ENCODE results near the gene TNFAIP8L3. TPM values are rescaled to one million over a fixed set of nuclear protein-coding genes. Genes with fewer than 3 reads are reported as not detected.
A peak's percentile ranks its signal among the peaks of the same experiment; 100 is the strongest.

The TNFAIP8L3 gene
- polyA plus RNA-seq, 3 donors from 2014 or later, result not detected

DNA sequence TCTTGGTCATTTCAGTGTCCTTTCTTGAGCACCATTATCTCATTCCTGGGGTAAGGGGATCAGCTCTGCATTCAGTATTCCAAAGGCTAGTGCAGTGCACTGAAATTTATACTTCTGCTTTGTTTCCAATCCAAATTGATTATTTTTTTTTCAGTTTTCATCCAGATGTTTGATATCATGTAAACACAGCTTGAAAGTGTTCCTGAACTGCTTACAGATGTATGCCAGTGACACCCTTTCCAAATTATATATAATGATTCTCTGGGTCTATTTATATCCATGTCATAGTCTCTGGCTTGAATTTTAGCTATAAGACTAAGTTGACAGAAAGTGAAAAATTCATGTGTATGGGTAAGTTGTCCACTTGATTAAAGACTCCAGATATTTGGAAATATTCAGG lies 11.8 kb upstream of the TNFAIP8L3 start:
- Mint-ChIP-seq H3K36me3 (no peaks in the 10 kb centered on the region), H3K9me3 (peaks cover 0 to 2% (median 0%) of the 10 kb centered on the region in 6 donors), H3K27me3 (ENCODE audit: low read depth in 3 of 3) (peaks cover 5 to 15% (median 8%) of the 10 kb centered on the region in 3 donors), H3K27ac (no peak overlapping the region), H3K4me3 (no peak overlapping the region), H3K4me1 (no peaks in the 10 kb centered on the region)
- DNase-seq, result no peak

DNA sequence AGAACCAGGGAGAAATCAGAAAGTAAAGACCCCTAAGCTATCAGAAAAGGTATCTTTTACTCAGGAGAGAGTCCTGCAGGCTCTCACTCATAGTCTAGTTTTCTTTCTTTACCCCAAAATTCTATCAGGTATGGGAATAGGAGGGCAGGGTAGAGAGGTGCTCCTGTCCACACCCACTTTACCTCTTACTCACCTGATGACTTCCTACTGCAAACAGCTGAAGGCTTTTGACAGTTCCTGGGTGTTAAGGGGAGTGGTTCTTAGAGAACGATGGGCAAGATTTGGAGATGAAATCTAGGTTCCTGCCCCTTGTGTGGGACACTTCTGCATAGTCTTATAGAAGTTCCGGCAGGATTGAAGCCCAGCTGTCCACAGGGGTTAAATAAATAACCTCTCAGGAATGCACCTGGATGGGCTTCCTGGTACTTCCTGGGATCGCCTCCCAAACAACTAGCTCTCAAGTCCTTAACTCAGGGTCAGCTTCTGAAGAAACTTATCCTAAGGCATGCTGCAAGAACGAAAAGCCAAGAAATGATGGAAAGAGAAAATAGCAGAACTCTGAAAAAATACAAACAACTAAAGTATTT lies 10.8 kb upstream of the TNFAIP8L3 start:
- H3K27ac Mint-ChIP-seq, result no peak overlapping the region
- peaks cover 5 to 16% (median 5%) of the 10 kb centered on the region in 3 donors for H3K27me3 Mint-ChIP-seq (ENCODE audit: low read depth in 3 of 3)
- peaks cover 0 to 2% (median 0%) of the 10 kb centered on the region in 6 donors for H3K9me3 Mint-ChIP-seq

DNA sequence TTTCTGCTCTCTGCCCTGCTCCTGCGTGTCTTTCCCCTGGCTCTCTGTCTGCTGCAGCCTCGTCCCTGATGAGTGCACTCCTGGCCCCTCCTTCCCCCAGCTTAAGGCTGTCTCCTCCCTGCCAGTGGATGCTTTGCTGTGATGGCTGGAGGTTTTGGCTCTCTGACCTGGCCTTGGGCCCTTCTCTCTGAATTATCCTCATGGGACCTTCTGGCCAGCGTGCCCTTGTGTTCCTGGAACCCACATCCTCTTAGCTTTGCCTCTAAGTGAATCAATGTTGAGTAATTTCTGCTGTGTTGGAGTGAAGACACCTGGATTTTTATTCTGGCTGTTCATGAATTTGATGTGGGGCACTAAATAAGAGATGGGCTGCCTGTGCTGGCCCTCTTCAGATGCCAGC lies 9.8 kb upstream of the TNFAIP8L3 start:
- no peaks in the 10 kb centered on the region for H3K4me1 Mint-ChIP-seq
- no peak overlapping the region for H3K27ac Mint-ChIP-seq
- peaks cover 4 to 17% (median 5%) of the 10 kb centered on the region in 3 donors for H3K27me3 Mint-ChIP-seq (ENCODE audit: low read depth in 3 of 3)
- no peak overlapping the region for H3K4me3 Mint-ChIP-seq
- H3K36me3 Mint-ChIP-seq, result no peaks in the 10 kb centered on the region
- no peak for DNase-seq
- H3K9me3 Mint-ChIP-seq, result peaks cover 0 to 2% (median 0%) of the 10 kb centered on the region in 6 donors

More for the DNA sequence above, 10.8 kb upstream of the TNFAIP8L3 start:
- Mint-ChIP-seq H3K4me3 (no peak overlapping the region), H3K36me3 (no peaks in the 10 kb centered on the region), H3K4me1 (no peaks in the 10 kb centered on the region)
- DNase-seq, result no peak

DNA sequence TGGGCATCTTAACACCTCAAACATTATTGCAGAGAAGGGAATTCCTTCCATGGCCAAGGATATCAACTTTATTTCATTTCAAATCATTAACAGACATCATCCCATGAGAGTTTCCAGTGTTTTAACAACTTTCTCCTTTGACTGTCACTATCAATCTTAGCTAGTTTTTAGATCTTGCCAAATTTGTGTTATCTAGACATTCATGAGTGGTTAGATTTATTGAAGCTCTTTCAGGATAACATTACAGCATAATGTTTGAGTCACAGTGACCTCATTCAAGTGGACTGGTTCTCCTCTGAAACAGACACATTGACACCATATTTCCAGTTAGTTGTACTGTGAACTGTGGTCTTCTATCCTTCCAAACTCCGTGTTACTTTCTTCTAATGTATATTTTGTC lies 8.6 kb upstream of the TNFAIP8L3 start:
- H3K9me3 Mint-ChIP-seq, result peaks cover 0 to 2% (median 0%) of the 10 kb centered on the region in 6 donors
- no peak overlapping the region for H3K4me3 Mint-ChIP-seq
- no peaks in the 10 kb centered on the region for H3K4me1 Mint-ChIP-seq
- peaks cover 4 to 17% (median 5%) of the 10 kb centered on the region in 3 donors for H3K27me3 Mint-ChIP-seq (ENCODE audit: low read depth in 3 of 3)
- H3K36me3 Mint-ChIP-seq, result no peaks in the 10 kb centered on the region
- H3K27ac Mint-ChIP-seq, result no peak overlapping the region
- DNase-seq, result no peak

DNA sequence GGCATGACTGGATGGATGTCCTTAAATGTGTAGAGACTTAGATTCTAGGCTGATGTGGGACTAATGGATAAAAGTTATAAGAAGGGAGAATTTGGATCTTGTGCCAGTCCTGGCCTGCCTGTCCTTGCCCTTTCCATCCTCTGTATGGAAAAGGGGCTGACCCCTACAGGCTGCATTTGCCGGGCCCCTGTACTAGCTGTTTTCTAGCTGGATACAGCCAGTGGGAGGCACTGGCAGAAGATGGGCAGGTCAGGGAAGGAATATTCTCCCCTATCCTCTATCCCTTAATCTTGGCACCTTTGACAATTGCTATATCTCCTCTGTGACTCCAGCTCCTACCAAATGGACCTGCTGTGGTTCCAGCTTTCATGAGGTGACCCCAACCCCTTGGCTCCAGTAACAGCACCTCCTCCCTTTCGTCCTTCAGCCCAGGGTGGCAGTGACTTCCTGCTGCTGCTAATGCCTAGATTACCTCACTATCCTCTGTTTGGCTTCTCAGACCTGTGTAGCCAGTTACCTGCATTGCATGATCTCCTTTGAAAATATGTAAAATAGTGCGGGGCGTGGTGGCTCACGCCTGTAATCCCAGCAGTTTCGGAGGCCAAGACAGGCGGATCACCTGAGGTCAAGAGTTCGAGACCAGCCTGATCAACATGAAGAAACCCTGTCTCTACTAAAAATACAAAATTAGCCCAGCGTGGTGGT lies 6.2 kb upstream of the TNFAIP8L3 start:
- Mint-ChIP-seq H3K4me3 (no peak overlapping the region), H3K4me1 (no peaks in the 10 kb centered on the region), H3K36me3 (no peaks in the 10 kb centered on the region), H3K9me3 (peaks cover 0 to 2% (median 0%) of the 10 kb centered on the region in 6 donors), H3K27me3 (ENCODE audit: low read depth in 3 of 3) (peaks cover 5 to 25% (median 10%) of the 10 kb centered on the region in 3 donors), H3K27ac (no peak overlapping the region)
- no peak for DNase-seq

DNA sequence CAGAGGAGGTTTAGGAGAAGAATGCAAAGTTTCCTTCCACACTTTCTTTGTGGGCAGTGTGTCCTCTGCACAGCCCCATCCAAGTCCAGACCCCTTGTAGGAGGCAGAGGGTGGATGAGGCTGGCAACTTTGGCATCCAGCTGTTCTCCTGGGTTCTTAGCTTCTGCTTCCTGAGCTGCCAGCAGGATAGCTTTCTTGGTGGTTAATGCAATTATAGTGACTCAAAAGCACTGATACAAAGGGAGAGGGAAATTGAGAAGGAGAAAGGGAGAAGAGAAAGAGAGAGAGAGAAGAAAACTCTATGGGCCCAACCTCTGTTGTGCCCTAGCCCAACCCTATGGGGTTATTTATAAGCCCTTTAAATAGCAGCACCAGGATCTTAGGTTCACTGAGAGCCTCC lies 4.5 kb upstream of the TNFAIP8L3 start:
- DNase-seq, result no peak
- Mint-ChIP-seq H3K36me3 (no peaks in the 10 kb centered on the region), H3K4me1 (no peaks in the 10 kb centered on the region), H3K9me3 (peaks cover 0 to 2% (median 0%) of the 10 kb centered on the region in 6 donors), H3K27me3 (ENCODE audit: low read depth in 3 of 3) (peaks cover 9 to 19% (median 14%) of the 10 kb centered on the region in 3 donors), H3K27ac (no peak overlapping the region), H3K4me3 (no peak overlapping the region)

DNA sequence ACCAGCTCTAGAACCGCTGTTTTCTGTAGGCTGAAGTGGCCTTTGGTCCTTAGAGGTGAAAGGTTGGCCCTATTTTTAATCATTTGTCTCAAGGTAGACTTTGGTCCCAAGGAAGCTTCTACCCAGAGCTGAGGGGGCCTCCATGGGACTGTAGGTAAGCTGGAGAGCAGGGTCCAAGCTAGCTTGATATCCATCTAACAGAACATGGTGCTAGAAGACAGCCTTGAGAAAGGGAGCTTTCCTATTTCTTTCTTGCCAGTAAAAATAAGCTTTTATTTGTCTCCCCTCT lies 3.6 kb upstream of the TNFAIP8L3 start:
- no peak overlapping the region for H3K27ac Mint-ChIP-seq
- no peak overlapping the region for H3K4me3 Mint-ChIP-seq
- H3K4me1 Mint-ChIP-seq, result no peaks in the 10 kb centered on the region
- no peaks in the 10 kb centered on the region for H3K36me3 Mint-ChIP-seq
- DNase-seq, result no peak
- peaks cover 9 to 19% (median 12%) of the 10 kb centered on the region in 3 donors for H3K27me3 Mint-ChIP-seq (ENCODE audit: low read depth in 3 of 3)
- H3K9me3 Mint-ChIP-seq, result peaks cover 0 to 2% (median 0%) of the 10 kb centered on the region in 6 donors

DNA sequence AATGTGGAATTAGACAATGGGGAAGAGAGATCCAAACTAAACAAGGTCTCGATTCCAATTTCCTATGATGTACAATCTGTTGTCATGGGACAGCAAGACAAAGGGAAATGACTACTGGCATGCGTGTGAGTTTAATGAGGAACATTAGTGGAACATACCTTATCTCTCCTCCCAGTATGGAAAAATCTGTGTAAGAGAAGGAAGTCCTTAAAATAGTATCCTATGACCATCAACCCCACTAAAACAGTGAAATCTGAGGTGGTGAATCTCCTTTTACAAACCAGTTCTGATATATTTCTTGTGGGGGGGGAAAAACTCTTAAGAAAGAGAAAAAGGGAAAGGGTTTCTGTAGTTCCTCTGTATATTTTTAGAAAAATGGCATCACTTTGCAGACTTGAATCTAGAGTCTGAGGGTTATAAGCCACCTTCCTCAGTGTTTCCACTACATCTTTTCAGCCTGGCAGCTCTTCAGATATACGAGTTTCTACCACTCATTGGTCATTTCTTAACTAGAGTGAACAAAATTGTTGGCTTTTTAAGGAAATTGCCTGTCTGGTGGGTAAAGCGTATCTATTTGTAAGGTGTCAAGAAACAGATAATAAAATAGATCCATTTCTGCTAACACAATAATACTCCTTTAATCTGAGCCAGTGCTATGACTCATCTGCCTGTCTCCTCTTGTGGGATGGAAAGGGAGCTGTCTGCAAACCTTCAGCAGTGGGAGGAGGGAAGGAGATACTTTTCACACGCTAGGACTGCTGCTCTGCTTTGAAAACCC lies 3.0 kb upstream of the TNFAIP8L3 start:
- Mint-ChIP-seq H3K27me3 (ENCODE audit: low read depth in 3 of 3) (peaks cover 9 to 14% (median 12%) of the 10 kb centered on the region in 3 donors), H3K4me3 (no peak overlapping the region), H3K4me1 (no peaks in the 10 kb centered on the region), H3K9me3 (peaks cover 0 to 2% (median 0%) of the 10 kb centered on the region in 6 donors), H3K36me3 (no peaks in the 10 kb centered on the region), H3K27ac (no peak overlapping the region)
- no peak for DNase-seq

DNA sequence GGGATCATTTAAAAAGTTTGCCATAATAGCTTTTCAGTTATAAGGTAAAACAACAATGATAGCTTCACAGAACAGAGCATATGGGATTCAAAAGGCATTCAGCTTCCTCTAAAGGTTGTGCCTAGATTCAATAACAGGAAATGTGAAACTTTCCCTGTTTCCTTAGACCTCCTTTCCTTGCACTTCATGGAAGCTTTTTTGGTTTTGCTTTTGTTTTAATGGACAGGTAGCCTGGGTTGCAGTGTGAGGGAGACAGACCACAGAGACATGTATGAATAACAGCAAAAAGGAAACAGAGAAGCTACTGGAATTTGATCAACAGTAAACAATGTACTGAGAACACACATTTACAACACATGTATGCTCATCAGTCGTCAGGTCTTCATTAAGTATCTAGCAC lies 2.3 kb upstream of the TNFAIP8L3 start:
- peaks cover 0 to 2% (median 0%) of the 10 kb centered on the region in 6 donors for H3K9me3 Mint-ChIP-seq
- H3K36me3 Mint-ChIP-seq, result no peaks in the 10 kb centered on the region
- H3K4me3 Mint-ChIP-seq, result no peak overlapping the region
- DNase-seq, result no peak
- H3K4me1 Mint-ChIP-seq, result no peaks in the 10 kb centered on the region
- no peak overlapping the region for H3K27ac Mint-ChIP-seq
- H3K27me3 Mint-ChIP-seq (ENCODE audit: low read depth in 3 of 3), result peaks cover 9 to 13% (median 12%) of the 10 kb centered on the region in 3 donors

DNA sequence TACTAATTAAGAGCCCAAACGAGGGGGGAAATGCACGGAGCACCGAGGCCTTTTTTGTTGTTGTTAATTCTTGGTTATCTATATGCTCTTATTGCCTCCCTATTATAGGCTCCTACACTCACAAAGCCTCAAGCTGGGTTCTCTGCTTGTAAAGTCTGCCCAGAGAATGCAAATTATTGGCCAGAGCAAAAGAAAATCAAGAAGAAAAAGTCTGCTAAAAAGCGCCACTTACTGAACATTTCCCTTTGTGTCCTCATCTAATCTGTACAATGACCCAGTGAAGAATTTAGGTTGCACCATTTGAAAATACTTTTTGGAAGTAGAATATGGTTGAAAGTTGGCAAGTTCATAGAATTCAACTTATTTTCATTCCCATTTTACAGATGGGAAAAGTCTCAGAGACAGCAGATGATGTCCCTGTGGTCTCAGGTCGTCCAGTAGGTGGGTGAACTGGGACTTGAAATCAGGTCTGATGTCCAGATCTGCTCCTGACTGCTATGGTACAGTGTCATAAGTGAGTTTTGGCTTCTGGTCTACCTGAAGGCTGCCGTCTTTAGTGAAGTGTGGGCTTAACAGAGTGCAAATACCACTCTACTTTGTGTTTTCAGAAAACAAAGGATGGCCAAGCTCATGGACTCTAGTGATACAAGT lies 1.1 kb upstream of the TNFAIP8L3 start:
- H3K4me3 Mint-ChIP-seq, result no peak overlapping the region
- no peaks in the 10 kb centered on the region for H3K36me3 Mint-ChIP-seq
- DNase-seq, result no peak
- H3K27ac Mint-ChIP-seq, result no peak overlapping the region
- no peaks in the 10 kb centered on the region for H3K4me1 Mint-ChIP-seq
- H3K27me3 Mint-ChIP-seq (ENCODE audit: low read depth in 3 of 3), result peaks cover 12 to 18% (median 13%) of the 10 kb centered on the region in 3 donors
- H3K9me3 Mint-ChIP-seq, result peaks cover 0 to 2% (median 0%) of the 10 kb centered on the region in 6 donors

DNA sequence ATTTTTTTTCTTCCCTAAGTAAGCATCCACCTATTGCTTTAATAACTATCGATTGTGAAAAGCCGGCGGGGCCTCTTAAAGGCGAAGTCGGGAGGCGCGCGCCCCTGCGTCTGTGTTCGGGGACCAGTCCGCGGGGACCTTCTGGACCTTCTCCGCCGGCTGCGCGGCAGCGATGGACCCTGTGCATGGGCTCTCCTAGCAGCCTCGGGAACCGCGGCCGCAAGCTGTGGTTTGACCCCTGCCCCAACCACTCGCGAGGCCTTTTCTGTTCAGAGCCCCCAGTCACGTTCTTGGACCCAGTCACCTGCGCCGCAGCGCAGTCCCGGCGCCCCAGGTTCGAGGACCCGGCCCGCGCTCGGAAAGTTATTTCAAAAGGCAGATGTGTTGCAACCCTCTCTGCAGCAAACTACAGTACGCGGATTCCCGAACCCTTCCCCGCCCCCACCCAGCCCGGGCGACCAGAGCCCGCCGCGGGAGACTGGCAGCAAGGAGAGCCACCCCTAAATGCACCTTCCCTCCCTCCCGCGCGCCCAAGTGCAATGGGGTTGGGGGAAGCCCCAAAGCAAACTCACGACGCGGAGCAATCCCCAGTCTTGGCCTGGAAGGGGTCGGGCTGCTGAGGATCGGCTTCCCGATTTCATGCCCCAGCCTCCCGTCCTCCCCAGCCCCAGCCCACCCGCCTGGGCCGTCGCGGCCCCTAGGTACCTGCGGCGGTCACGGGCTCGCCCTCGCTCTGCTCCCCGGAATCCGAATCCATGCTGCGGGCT lies 684 bp downstream of the TNFAIP8L3 start:
- Mint-ChIP-seq H3K27ac (no peak overlapping the region), H3K4me3 (peak overlapping the region in 2 of 5 donors; percentile 13 to 45), H3K27me3 (ENCODE audit: low read depth in 3 of 3) (peaks cover 9 to 23% (median 16%) of the 10 kb centered on the region in 3 donors), H3K4me1 (no peaks in the 10 kb centered on the region), H3K9me3 (no peaks in the 10 kb centered on the region), H3K36me3 (no peaks in the 10 kb centered on the region)
- no peak for DNase-seq

DNA sequence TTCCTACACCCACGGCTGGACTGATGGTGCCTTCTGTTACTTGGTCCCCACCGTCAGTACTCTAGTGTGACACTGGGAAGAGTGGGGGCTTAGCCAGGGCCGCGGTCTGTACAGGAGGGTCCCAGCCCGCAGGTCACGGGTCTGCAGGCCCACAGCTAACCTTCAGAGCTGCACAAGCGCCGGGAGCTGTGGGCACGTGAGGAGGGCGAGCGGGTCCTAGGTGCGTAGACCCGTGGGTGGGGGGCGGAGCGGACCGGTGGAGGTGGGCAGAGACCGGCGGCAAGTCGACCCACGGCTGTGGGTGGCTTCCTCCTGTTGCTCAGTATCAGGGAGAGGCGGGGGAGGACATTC lies 1.2 kb downstream of the TNFAIP8L3 start:
- Mint-ChIP-seq H3K4me1 (no peaks in the 10 kb centered on the region), H3K27me3 (ENCODE audit: low read depth in 3 of 3) (peaks cover 9 to 23% (median 16%) of the 10 kb centered on the region in 3 donors), H3K27ac (no peak overlapping the region), H3K36me3 (no peaks in the 10 kb centered on the region), H3K4me3 (peak overlapping the region in 1 of 5 donors; percentile 27), H3K9me3 (no peaks in the 10 kb centered on the region)
- no peak for DNase-seq

DNA sequence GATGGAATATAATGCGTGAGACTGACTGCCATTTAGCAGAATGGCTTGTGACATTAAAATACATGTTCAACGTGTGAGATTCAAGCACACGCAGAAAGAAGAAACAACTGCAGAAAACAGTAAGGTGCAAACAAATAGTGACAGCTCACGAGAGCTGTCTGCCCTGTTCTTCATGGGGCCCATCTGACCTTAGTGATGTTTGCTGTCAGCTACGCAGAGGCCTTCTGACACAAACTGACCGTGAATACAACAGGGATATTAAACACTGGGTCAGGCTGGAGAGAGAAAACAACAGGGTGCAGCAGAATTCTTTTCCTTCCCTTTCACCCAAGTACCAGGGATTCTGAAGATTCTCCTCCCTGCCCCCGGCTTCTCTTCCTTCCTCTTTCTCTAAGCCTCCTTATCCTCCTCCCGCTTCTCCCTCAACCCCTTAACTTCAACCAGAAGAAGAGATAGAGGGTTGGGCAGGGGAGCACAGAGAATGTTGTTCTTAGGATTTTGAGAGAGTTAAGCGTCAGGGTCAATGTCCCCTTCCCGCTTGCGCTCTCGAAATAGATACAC lies 2.1 kb downstream of the TNFAIP8L3 start:
- Mint-ChIP-seq H3K27me3 (ENCODE audit: low read depth in 3 of 3) (peaks cover 9 to 22% (median 16%) of the 10 kb centered on the region in 3 donors), H3K4me3 (no peak overlapping the region)

More for the DNA sequence above, 2.1 kb downstream of the TNFAIP8L3 start:
- Mint-ChIP-seq H3K4me1 (no peaks in the 10 kb centered on the region), H3K27ac (no peak overlapping the region), H3K36me3 (no peaks in the 10 kb centered on the region), H3K9me3 (no peaks in the 10 kb centered on the region)
- no peak for DNase-seq
